M059J (cell line): ENCODE measurements around the gene TIAM1. TPM values are rescaled to one million over a fixed set of nuclear protein-coding genes. Genes with fewer than 3 reads are reported as not detected.

Experiments used
- DNase-seq: peaks from one replicate; pipeline ENCODE4 v3.0.0-alpha.2; 2012; ENCODE audit warnings: low read depth
- total RNA-seq: library from RNA; depleted of rRNA; stranded (reverse); fragments of >200 nt; shearing (Covaris generic); gene quantifications from 2 replicates; pipeline ENCODE4 v1.2.3, GENCODE V29; 2014

Gene TIAM1
- total RNA-seq, 1 experiment from 2014 or later, result 0.30 TPM

GRCh38 chr21:31332525-31332924 lies 11.5 kb downstream of the TIAM1 start:
- DNase-seq, result no peak

DNA sequence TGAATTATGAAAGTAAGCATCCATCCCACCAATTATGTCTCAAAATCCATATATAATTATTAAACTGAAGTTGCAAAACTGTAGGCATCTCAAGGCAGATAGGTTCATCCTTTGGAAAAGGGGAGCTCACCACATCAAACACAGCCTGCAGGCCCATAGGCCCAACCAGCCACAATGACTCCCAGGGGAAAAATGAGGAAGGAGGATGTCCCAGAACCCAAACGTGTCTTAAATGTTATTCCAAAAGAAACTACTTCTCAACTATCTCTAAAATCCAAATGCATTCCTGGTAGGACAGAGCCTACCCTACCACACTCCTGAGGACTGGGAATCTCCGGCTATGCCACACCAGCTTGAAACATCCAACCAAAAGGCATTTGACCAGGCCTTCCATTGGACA lies 12.8 kb downstream of the TIAM1 start:
- no peak for DNase-seq

DNA sequence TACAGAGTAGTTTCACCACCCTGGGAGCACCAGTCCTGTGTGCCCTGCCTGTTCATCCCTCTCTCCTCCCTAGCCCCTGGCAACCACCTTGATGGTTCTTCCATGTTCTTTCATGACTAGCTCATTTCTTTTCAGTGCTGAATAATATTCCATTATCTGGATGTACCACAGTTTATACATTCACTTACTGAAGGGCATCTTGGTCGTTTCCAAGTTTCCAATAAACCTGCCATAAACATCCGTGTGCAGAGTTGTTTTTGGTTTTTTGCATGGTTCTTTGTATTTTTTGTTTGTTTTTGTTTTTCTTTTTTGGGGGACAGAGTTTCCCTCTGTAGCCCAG lies 13.9 kb downstream of the TIAM1 start:
- no peak for DNase-seq

GRCh38 chr21:31329456-31330143 lies 14.5 kb downstream of the TIAM1 start:
- DNase-seq, result no peak

DNA sequence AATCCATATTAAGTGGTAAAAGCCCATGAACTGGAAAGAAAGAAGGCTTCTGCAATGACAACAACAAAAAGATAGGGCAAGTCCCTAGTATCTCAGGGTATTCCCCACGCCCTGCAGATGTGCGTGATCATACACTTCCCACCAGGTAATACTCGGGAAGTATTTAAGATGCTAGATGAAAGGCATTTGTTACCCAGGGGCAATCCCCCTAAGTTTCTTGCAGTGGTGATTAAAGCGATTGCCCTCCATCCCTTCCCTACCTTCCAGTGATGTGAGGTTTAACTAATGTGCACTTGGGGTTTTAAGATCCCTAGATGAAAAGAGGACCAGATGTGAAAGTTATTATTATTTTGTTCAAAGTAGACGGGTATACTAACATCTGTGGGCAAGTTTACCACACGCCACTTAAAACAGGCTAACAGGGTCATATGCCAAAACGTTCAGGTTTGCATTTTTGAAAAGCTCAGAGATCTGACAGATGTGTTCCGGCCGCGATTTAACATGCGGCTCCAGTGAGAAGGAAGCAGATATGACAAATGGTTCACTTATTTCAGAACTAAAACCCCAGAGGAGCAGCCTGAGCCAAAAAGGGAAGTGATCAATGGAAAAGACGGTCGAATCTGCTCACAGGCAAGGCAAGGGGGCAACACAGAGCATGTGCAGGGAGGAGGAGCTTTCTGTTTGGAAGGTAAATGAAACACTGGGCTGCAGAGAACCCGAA lies 17.4 kb downstream of the TIAM1 start:
- DNase-seq, result no peak

GRCh38 chr21:31318971-31319370 lies 25.1 kb downstream of the TIAM1 start:
- DNase-seq, result no peak

- no peak for DNase-seq
Observed at GRCh38 chr21:31317688-31318087, 26.4 kb downstream of the TIAM1 start.

DNA sequence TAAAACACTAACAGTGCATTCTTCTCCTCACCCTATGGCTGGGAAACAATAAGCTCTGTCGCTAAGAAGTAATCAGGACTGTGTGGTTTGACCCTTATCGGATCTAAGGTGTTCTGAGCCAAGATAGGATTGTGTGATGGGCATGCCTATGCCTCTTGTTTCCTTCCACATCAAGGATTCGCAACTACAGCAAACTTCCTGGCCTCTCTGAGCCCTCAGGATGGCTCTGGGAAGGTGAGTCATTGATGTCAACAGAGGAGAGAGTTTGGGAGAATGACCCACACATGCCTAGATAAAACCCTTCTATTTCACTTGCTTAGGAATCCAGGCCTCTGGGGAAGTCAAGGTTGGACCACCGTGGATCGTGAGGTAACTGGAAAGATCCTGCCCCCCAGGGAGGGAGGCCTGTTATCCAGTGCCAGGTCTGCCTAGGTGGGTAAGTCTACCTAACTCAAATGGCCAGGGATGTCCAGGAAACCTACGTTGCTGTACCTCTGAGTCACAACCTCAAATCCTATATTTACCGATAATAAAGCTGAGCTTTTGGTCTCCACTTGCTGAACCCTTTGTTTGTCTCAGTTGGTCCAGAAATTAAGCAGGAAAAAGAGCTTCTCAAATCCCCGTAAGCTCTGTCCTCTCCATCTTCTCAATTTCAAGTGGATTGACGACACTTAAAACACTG lies 27.4 kb downstream of the TIAM1 start:
- peak; percentile 45 for DNase-seq

- DNase-seq, result no peak
Observed at GRCh38 chr21:31316072-31316471, 28.0 kb downstream of the TIAM1 start.

DNA sequence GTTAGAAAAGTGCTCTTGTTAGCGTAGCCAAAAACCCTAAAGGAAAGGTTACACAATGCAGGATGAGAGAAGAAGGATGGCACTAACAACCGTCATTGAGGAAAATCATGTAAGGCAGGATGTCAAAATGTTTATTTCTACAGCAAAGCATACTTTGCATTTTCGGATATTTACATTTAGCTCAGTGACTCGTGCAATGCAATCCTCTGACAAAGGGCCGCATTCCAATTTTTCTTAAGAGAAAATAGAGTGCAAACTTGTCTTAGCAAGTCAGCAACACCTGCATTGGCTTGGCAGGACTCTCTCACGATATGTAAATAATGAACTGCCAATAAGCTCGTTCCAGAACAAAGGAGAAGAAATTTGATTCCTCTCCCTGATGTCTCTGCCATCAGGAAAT lies 33.3 kb downstream of the TIAM1 start:
- DNase-seq, result no peak

- DNase-seq, result no peak
Observed at GRCh38 chr21:31308584-31308983, 35.5 kb downstream of the TIAM1 start.

- no peak for DNase-seq
Observed at GRCh38 chr21:31305888-31306287, 38.2 kb downstream of the TIAM1 start.

GRCh38 chr21:31299291-31300147 lies 44.5 kb downstream of the TIAM1 start:
- no peak for DNase-seq

DNA sequence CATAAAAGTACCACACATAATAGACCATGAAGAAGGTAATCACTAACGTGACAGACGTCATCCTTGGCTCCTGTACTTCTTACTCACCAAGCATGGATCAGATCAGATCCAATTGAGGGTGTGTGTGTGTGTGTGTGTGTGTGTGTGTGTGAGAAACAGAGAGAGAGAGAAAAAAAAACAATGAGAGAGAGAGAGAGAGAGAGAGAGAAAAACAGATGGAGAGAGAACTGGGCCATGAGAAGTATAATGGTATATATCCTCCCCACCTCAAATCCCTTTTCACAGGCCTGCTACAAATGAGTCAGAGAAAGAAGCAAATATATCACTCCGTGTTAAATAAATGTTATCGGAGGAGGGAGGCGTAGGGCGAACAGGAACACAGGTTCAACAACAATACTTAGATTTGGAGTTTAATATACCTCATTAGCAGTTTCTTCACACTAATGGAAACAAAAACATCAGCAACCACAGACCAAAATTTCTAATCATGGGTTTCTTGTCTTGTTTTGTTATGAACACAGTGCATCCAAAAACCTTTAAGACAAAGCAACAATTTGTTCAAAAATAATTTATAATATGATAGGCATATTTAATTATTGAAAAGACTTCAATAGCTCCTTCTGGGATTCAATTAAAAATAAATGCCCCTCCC lies 45.3 kb downstream of the TIAM1 start:
- DNase-seq, result no peak

DNA sequence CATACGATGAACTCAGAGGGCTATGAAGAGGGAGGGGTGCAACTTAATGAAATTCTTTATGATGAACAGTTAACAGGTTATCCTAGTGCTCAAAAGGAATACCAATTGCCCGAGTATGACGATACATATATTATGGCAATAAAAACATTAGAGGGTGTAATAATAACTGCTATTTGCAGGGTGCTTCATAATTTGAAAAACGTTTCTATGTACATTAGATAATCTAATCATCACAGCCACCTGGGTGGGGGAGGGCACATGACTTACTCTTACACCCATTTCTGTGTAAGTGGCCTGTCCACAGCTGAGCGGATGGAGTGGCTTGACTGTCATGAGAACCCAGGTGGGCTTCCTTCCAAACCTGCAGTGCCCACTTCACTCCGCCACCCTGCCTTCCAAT lies 46.3 kb downstream of the TIAM1 start:
- no peak for DNase-seq

- no peak for DNase-seq
Observed at GRCh38 chr21:31295676-31296075, 48.4 kb downstream of the TIAM1 start.

- no peak for DNase-seq
Observed at GRCh38 chr21:31294691-31295090, 49.4 kb downstream of the TIAM1 start.

- DNase-seq, result peak; percentile 73
Observed at GRCh38 chr21:31293986-31294385, 50.1 kb downstream of the TIAM1 start.

DNA sequence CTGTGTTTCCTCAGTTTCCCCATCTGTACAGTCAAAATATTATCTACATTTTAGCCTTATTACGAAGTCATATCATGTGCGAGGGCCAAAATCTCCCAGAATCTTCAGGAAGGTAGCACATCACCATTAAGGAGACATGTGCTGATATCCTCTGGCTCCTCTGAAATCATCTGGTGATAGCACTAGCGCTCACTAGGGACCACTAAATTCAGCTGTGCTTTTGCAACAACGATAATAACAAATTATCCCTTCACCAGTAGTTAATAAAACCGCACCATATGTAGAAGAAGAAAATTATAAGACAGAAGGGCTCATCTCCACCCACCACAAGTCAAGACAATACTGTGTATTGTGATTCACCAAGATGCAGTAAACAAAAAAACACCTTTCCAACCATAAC lies 53.3 kb downstream of the TIAM1 start:
- no peak for DNase-seq

DNA sequence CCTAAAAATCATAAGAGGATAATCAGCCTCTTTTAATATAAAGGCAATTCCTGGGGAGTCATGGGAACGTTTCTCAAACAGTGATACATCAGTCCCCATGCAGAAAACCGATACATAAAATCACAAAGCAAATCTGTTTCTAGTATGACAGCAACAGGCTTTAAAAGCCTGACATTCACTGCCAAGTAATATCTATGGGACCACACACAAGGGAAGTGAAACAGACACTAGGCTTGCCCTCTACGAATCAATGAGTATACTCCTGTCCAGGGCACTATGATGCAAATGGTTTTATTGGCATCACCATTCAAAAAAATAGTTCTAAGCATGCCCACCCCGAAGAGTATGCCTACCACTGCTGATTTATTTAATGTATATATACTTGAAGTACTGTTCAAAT lies 54.4 kb downstream of the TIAM1 start:
- DNase-seq, result no peak

DNA sequence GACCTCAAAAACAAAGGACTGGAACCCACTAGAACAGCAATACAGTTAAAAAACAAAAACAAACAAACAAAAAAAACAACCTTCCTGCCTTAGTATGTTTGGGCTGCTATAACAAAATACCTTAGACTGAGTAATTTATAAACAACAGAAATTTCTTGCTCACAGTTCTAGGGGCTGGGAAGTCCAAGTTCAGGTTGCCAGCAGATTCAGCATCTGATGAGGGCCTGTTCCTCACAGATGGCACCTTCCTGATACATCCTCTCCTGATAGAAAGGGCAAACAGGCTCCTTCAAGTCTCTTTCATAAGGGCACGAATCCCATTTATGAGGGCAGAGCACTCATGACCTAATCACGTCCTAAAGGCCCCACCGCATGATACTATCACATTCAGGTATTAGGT lies 55.9 kb downstream of the TIAM1 start:
- no peak for DNase-seq

DNA sequence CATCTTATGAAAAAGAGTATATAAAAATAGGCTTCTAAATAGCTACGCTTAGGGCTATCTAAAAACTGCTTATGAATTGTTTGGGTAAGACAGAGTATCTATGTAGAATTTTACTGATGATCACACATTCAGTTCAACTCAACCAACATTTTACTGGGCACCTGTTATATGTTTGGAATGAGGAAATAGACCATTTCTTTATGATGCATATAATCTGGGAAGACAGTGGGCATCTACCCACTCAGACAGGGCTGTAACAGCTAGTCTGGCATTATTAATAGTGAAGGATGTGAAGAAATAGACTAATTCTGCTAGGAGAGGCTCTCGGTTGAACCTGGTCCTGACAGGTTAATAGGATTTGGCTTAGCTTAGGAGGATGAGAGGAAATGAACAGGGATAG lies 56.9 kb downstream of the TIAM1 start:
- DNase-seq, result no peak
